ENCODE measurements around the gene IL17A. TPM values are rescaled to one million over a fixed set of nuclear protein-coding genes. Genes with fewer than 3 reads are reported as not detected.

IL17A gene
- total RNA-seq = not detected

DNA sequence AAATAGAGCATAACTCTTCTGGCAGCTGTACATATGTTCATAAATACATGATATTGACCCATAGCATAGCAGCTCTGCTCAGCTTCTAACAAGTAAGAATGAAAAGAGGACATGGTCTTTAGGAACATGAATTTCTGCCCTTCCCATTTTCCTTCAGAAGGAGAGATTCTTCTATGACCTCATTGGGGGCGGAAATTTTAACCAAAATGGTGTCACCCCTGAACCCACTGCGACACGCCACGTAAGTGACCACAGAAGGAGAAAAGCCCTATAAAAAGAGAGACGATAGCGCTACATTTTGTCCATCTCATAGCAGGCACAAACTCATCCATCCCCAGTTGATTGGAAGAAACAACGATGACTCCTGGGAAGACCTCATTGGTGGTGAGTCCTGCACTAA is at the start of gene IL17A:
TSS of gene IL17A (plus strand) at position 301 of the 400 bp plus-strand sequence. CDS start at position 358, 57 bp downstream.

Small RNA genes lying within 50 kb of the gene (small RNA-seq; reads per million reads assigned to genes)
- gene MIR133B (ENCODE audit: low replicate concordance) (not detected), gene MIR206 (ENCODE audit: low replicate concordance) (not detected)

Other genes with a start within 250 kb of the IL17A start
- gene PKHD1, start 98.8 kb upstream of the IL17A start, total RNA-seq = under 0.01 TPM
- not detected for gene IL17F, start 58.1 kb downstream of the IL17A start, total RNA-seq
- gene MCM3, start 98.4 kb downstream of the IL17A start, total RNA-seq = 21.3 TPM
- gene PAQR8, start 175.8 kb downstream of the IL17A start, total RNA-seq = 12.8 TPM
- gene EFHC1, start 234.0 kb downstream of the IL17A start, total RNA-seq = 52.3 TPM

Data from parietal lobe (tissue), 2 donors.